CD14-positive monocyte (primary cell): Measurements from ENCODE around the gene LHPP. TPM values are rescaled to one million over a fixed set of nuclear protein-coding genes. Genes with fewer than 3 reads are reported as not detected.

ENCODE experiments used
- DNase-seq, 3 donors: peaks; one replicate each; pipeline ENCODE4 v3.0.0-alpha.2; 2011 to 2022
- H2AFZ ChIP-seq: 2 replicates; pipeline ENCODE4 v1.6.0; 2012; ENCODE audit warnings: mild to moderate bottlenecking, low read depth, low read length, inconsistent platforms; ENCODE audit not compliant: insufficient read depth, poor library complexity, severe bottlenecking
- H3K27ac ChIP-seq, 2 donors: 1 replicate in 1 of 2; 2 replicates in 1 of 2; pipeline ENCODE4 v1.5.1; 2012 to 2013; ENCODE audit warnings: low read length in 2 of 2, control low read depth in 1 of 2, inconsistent platforms in 1 of 2, low read depth in 1 of 2, mild to moderate bottlenecking in 1 of 2
- H3K27me3 ChIP-seq, 2 donors: one replicate each; pipeline versions ENCODE4 v1.6.0 to v1.6.1; 2011 to 2013; ENCODE audit warnings: low read length in 2 of 2; ENCODE audit not compliant: control insufficient read depth in 2 of 2, insufficient read depth in 2 of 2
- H3K36me3 ChIP-seq, 2 donors: replicated peaks in 1 of 2; 1 replicate in 1 of 2; 2 replicates in 1 of 2; pipeline versions ENCODE4 v1.5.1 to v1.6.1; 2012 to 2013; ENCODE audit warnings: low read length in 2 of 2, control low read depth in 1 of 2, inconsistent platforms in 1 of 2, mild to moderate bottlenecking in 1 of 2; ENCODE audit not compliant: insufficient read depth in 2 of 2, control insufficient read depth in 1 of 2
- H3K4me1 ChIP-seq, 2 donors: 1 replicate in 1 of 2; 2 replicates in 1 of 2; pipeline versions ENCODE4 v1.5.1 to v1.6.1; 2012 to 2013; ENCODE audit warnings: low read length in 2 of 2, control low read depth in 1 of 2, inconsistent platforms in 1 of 2, mild to moderate bottlenecking in 1 of 2, moderate library complexity in 1 of 2; ENCODE audit not compliant: insufficient read depth in 2 of 2, control insufficient read depth in 1 of 2
- H3K4me2 ChIP-seq: replicated peaks from 2 replicates; pipeline ENCODE3; 2012; ENCODE audit warnings: low read length, moderate library complexity, mild to moderate bottlenecking; ENCODE audit not compliant: poor library complexity, severe bottlenecking; ENCODE audit errors: extremely low read depth
- H3K4me3 ChIP-seq, 3 experiments: fragments of 200-600 bp in 1 of 3; sonication (generic) in 1 of 3; replicated peaks in 1 of 3; 1 replicate in 2 of 3; 2 replicates in 1 of 3; pipeline ENCODE4 v1.5.1; 2011 to 2013; ENCODE audit warnings: low read length in 3 of 3, mild to moderate bottlenecking in 3 of 3, control low read depth in 2 of 3, low read depth in 2 of 3, inconsistent platforms in 1 of 3, moderate library complexity in 1 of 3
- H3K79me2 ChIP-seq: 2 replicates; pipeline ENCODE4 v1.6.0; 2012; ENCODE audit warnings: mild to moderate bottlenecking, control low read depth, inconsistent platforms, low read length, moderate library complexity; ENCODE audit not compliant: insufficient read depth
- H3K9ac ChIP-seq: 2 replicates; pipeline ENCODE4 v1.6.0; 2017; ENCODE audit warnings: low read length, mild to moderate bottlenecking; ENCODE audit not compliant: insufficient read depth, poor library complexity, severe bottlenecking
- H3K9me3 ChIP-seq, 2 donors: replicated peaks in 1 of 2; 1 replicate in 1 of 2; 2 replicates in 1 of 2; pipeline versions ENCODE4 v1.5.1 to v1.6.1; 2012 to 2013; ENCODE audit warnings: low read length in 2 of 2, control low read depth in 1 of 2; ENCODE audit not compliant: control insufficient read depth in 1 of 2, insufficient read depth in 1 of 2
- H4K20me1 ChIP-seq: 2 replicates; pipeline ENCODE4 v1.6.0; 2012; ENCODE audit warnings: mild to moderate bottlenecking, low read length, control low read depth, moderate library complexity; ENCODE audit not compliant: insufficient read depth
- H3K27ac Mint-ChIP-seq, 7 donors: one replicate each; pipeline ENCODE4 v1.8.0; 2020; ENCODE audit warnings: mild to moderate bottlenecking in 7 of 7, mixed read lengths in 7 of 7, moderate library complexity in 6 of 7, inconsistent platforms in 2 of 7
- H3K27me3 Mint-ChIP-seq, 3 donors: one replicate each; pipeline ENCODE4 v1.8.0; 2021 to 2022; ENCODE audit warnings: low read depth in 3 of 3, mild to moderate bottlenecking in 3 of 3, mixed read lengths in 3 of 3, moderate library complexity in 3 of 3, inconsistent platforms in 1 of 3
- H3K36me3 Mint-ChIP-seq, 2 donors: one replicate each; pipeline ENCODE4 v1.8.0; 2020; ENCODE audit warnings: mixed read lengths in 2 of 2, inconsistent platforms in 1 of 2, mild to moderate bottlenecking in 1 of 2
- H3K4me1 Mint-ChIP-seq: one replicate; pipeline ENCODE4 v1.8.0; 2020; ENCODE audit warnings: mild to moderate bottlenecking, mixed read lengths
- H3K4me3 Mint-ChIP-seq, 2 donors: one replicate each; pipeline ENCODE4 v1.8.0; 2020; ENCODE audit warnings: mild to moderate bottlenecking in 2 of 2, mixed read lengths in 2 of 2, moderate library complexity in 1 of 2
- H3K9me3 Mint-ChIP-seq, 7 donors: one replicate each; pipeline ENCODE4 v1.8.0; 2020 to 2022; ENCODE audit warnings: mixed read lengths in 7 of 7, mild to moderate bottlenecking in 6 of 7, moderate library complexity in 6 of 7, inconsistent platforms in 2 of 7
- WGBS: methylation state at CpG from one replicate; pipeline ENCODE4 v1.1.5; 2013; ENCODE audit warnings: missing lambda C conversion rate; ENCODE audit not compliant: insufficient coverage; 5-methylcytosine and 5-hydroxymethylcytosine counted together
- intact Hi-C, 2 donors: fragments of 100-400 bp; cut with micrococcal nuclease; formaldehyde crosslinking; loops; one replicate each; pipeline versions ENCODE4 v1.15.0 to v1.15.1; 2023
- polyA plus RNA-seq, 3 donors: library from polyadenylated mRNA; depleted of rRNA in 1 of 3; unstranded in 2 of 3; stranded (reverse) in 1 of 3; fragments of 300-500 nt in 2 of 3; fragments of >200 nt in 1 of 3; fragmentation: Illumina TruSeq in 2 of 3; gene quantifications; 1 replicate in 2 of 3; 2 replicates in 1 of 3; pipeline ENCODE4 v1.2.3, GENCODE V29; 2012 to 2021
- TF ChIP-seq, protein P1 (sequence below): fragments of 200-600 bp; IDR thresholded peaks from one replicate; pipeline ENCODE4 v1.8.0; 2022; ENCODE audit warnings: antibody characterized with exemption, mild to moderate bottlenecking

Gene LHPP
- polyA plus RNA-seq, 3 donors: 15.2 to 20.6 (median 19.5) TPM

DNA sequence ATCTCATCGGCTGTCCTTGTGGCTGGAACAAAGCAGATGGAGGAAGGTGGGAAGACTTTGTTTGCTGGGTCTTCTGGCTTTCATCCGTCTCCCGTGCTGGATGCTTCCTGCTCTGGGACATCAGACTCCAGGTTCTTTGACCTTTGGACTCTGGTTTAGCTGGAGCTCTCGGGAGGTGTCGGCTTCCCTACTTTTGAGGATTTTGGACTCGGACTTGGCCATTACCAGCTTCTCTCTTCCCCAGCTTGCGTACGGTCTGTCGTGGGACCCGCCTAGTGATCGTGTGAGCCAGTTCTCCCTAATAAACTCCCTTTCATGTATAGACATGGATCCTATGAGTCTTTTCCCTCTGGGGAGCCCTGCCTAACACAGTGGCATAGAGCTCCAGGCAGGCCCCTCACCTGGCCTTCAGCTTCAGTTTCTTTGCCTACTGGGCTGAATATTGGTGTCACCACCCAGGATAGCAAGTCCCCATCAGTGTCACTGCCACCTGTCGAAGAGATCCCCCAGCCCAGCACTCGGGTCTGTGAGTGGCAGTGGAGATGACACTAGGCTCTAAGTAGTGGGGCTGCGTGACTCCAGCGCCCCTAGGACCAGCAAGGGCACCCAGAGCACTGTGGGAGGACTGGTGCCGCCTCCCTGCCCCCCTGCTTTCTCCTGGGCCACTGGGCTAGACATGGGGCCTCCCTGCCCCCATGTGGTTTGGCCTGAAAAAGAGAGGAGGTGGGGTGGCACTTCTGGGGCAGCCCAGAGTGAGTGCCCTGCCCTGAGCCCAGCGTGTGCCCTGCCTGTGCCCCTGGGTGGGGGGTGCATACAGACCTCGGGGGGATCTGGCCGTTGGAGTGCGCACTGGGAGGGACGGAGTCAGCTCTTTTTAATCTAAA lies 135.6 kb downstream of the LHPP start:
- 92% methylated on average over 18 of the region's 21 CpGs for WGBS
- Histone ChIP-seq H4K20me1 (no peaks in the 10 kb centered on the region), H3K27me3 (no peaks in the 10 kb centered on the region), H3K79me2 (no peaks in the 10 kb centered on the region), H3K4me1 (no peaks in the 10 kb centered on the region), H3K9ac (no peak overlapping the region), H3K36me3 (no peaks in the 10 kb centered on the region), H3K27ac (no peak overlapping the region), H3K9me3 (no peaks in the 10 kb centered on the region), H2AFZ (no peak overlapping the region), H3K4me2 (no peak overlapping the region), H3K4me3 (no peak overlapping the region)
- Mint-ChIP-seq H3K4me3 (no peak overlapping the region), H3K27me3 (peaks cover 3 to 6% (median 5%) of the 10 kb centered on the region in 3 donors), H3K27ac (no peak overlapping the region), H3K36me3 (no peaks in the 10 kb centered on the region), H3K4me1 (peaks cover 6% of the 10 kb centered on the region), H3K9me3 (peaks cover 0 to 5% (median 0%) of the 10 kb centered on the region in 7 donors)
- TF ChIP-seq, protein P1, sequence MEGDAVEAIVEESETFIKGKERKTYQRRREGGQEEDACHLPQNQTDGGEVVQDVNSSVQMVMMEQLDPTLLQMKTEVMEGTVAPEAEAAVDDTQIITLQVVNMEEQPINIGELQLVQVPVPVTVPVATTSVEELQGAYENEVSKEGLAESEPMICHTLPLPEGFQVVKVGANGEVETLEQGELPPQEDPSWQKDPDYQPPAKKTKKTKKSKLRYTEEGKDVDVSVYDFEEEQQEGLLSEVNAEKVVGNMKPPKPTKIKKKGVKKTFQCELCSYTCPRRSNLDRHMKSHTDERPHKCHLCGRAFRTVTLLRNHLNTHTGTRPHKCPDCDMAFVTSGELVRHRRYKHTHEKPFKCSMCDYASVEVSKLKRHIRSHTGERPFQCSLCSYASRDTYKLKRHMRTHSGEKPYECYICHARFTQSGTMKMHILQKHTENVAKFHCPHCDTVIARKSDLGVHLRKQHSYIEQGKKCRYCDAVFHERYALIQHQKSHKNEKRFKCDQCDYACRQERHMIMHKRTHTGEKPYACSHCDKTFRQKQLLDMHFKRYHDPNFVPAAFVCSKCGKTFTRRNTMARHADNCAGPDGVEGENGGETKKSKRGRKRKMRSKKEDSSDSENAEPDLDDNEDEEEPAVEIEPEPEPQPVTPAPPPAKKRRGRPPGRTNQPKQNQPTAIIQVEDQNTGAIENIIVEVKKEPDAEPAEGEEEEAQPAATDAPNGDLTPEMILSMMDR: no peak
- no peak for DNase-seq
- intact Hi-C loops: no loop called here

DNA sequence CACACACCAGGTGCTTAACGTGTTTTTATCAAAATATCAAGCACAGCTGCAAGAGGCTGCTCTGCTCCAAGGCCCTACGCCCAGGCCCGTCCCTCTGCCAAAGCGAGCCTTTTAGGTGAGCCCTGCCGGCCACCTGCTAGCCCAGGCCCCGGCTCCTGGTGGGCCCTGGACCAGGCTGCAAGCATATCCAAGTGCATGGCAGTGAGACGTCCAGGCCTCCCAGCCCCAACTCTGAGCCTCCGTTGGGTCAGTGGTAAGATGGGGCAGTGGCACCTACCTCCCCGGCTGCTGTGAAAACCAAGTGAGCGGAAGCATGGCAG lies 136.2 kb downstream of the LHPP start:
- intact Hi-C loops: no loop called here
- no peak overlapping the region for H3K27ac ChIP-seq
- no peak overlapping the region for H3K27ac Mint-ChIP-seq

More for the DNA sequence above, 136.2 kb downstream of the LHPP start:
- Histone ChIP-seq H3K4me2 (no peak overlapping the region), H2AFZ (no peak overlapping the region), H3K9me3 (no peaks in the 10 kb centered on the region), H3K4me3 (no peak overlapping the region), H4K20me1 (no peaks in the 10 kb centered on the region), H3K9ac (no peak overlapping the region), H3K4me1 (no peaks in the 10 kb centered on the region), H3K27me3 (no peaks in the 10 kb centered on the region), H3K36me3 (no peaks in the 10 kb centered on the region), H3K79me2 (no peaks in the 10 kb centered on the region)
- Mint-ChIP-seq H3K36me3 (no peaks in the 10 kb centered on the region), H3K4me1 (peaks cover 6% of the 10 kb centered on the region), H3K27me3 (peaks cover 1 to 6% (median 5%) of the 10 kb centered on the region in 3 donors), H3K4me3 (no peak overlapping the region), H3K9me3 (peaks cover 0 to 5% (median 0%) of the 10 kb centered on the region in 7 donors)
- TF ChIP-seq, protein P1: no peak
- WGBS: 94% methylated on average over 10 of the region's 10 CpGs
- no peak for DNase-seq
